Neural cell (in vitro differentiated cells): ENCODE results near the gene SRGAP3. TPM values are rescaled to one million over a fixed set of nuclear protein-coding genes. Genes with fewer than 3 reads are reported as not detected.

ENCODE experiments used
- polyA plus RNA-seq: library from polyadenylated mRNA; depleted of rRNA; stranded (reverse); fragments of >200 nt; gene quantifications from 2 replicates; pipeline ENCODE4 v1.2.3, GENCODE V29; 2014
- small RNA-seq, 3 experiments: library from RNA; depleted of rRNA; stranded (forward); fragments of <200 nt; gene quantifications; one replicate each; pipeline ENCODE3, GENCODE V24; 2012

The SRGAP3 gene
- polyA plus RNA-seq, 1 donor from 2014 or later: 31.5 TPM

Small RNA genes lying within 50 kb of the gene (small RNA-seq; reads per million reads assigned to genes)
- 0 reads per million in 3 experiments for gene RF00416

Other genes starting within 250 kb of the SRGAP3 start
- gene THUMPD3, start 113.4 kb upstream of the SRGAP3 start, polyA plus RNA-seq: 32.6 and 35.0 TPM in 2 replicates
- gene SETD5, start 148.0 kb upstream of the SRGAP3 start, polyA plus RNA-seq: 33.6 and 38.0 TPM in 2 replicates